ENCODE measurements around the gene SEC22C.
"Not testable (repeated sequence)": the region's sequence is repeated elsewhere in the genome, so short reads cannot be mapped to it uniquely, and the experiment has no call there.

SEC22C gene

GRCh38 chr3:42582474-42583070 lies 805 bp upstream of the SEC22C start:
- no peak for TF ChIP-seq CTCF (IDR thresholded peaks at IDR 0.05; ENCODE audit: extremely low read depth, insufficient read depth, missing control alignments)
- in situ Hi-C loops (cut with MboI; ENCODE audit: low pct_unique_long_range_greater_than_20kb, low sequenced_read_pairs, unreplicated experiment) = no loop called here
- no peak for DNase-seq (ENCODE audit: low spot score)

GRCh38 chr3:42581400-42581708 lies 413 bp downstream of the SEC22C start:
- no peak for DNase-seq (ENCODE audit: low spot score)
- TF ChIP-seq CTCF (IDR thresholded peaks at IDR 0.05; ENCODE audit: extremely low read depth, insufficient read depth, missing control alignments) = no peak
- in situ Hi-C loops (cut with MboI; ENCODE audit: low pct_unique_long_range_greater_than_20kb, low sequenced_read_pairs, unreplicated experiment) = no loop called here

GRCh38 chr3:42579346-42579745 lies 2.4 kb downstream of the SEC22C start:
- in situ Hi-C loops (cut with MboI; ENCODE audit: low pct_unique_long_range_greater_than_20kb, low sequenced_read_pairs, unreplicated experiment); DNase-seq (ENCODE audit: low spot score): not testable (repeated sequence)

- TF ChIP-seq CTCF (IDR thresholded peaks at IDR 0.05; ENCODE audit: extremely low read depth, insufficient read depth, missing control alignments) = no peak
- no peak for DNase-seq (ENCODE audit: low spot score)
- in situ Hi-C loops (cut with MboI; ENCODE audit: low pct_unique_long_range_greater_than_20kb, low sequenced_read_pairs, unreplicated experiment) = no loop called here
Measured at GRCh38 chr3:42578054-42578453, 3.7 kb downstream of the SEC22C start.

GRCh38 chr3:42575137-42575741 lies 6.5 kb downstream of the SEC22C start:
- DNase-seq (ENCODE audit: low spot score) = no peak
- no peak for TF ChIP-seq CTCF (IDR thresholded peaks at IDR 0.05; ENCODE audit: extremely low read depth, insufficient read depth, missing control alignments)
- in situ Hi-C loops (cut with MboI; ENCODE audit: low pct_unique_long_range_greater_than_20kb, low sequenced_read_pairs, unreplicated experiment) = no loop called here

- DNase-seq (ENCODE audit: low spot score) = peak; percentile 26
- TF ChIP-seq CTCF (IDR thresholded peaks at IDR 0.05; ENCODE audit: extremely low read depth, insufficient read depth, missing control alignments) = peak; percentile 72
- in situ Hi-C loops (cut with MboI; ENCODE audit: low pct_unique_long_range_greater_than_20kb, low sequenced_read_pairs, unreplicated experiment) = no loop called here
Measured at GRCh38 chr3:42572278-42572677, 9.5 kb downstream of the SEC22C start.

GRCh38 chr3:42569593-42570142 lies 12.1 kb downstream of the SEC22C start:
- no peak for DNase-seq (ENCODE audit: low spot score)
- no peak for TF ChIP-seq CTCF (IDR thresholded peaks at IDR 0.05; ENCODE audit: extremely low read depth, insufficient read depth, missing control alignments)
- in situ Hi-C loops (cut with MboI; ENCODE audit: low pct_unique_long_range_greater_than_20kb, low sequenced_read_pairs, unreplicated experiment) = no loop called here
